Inferior parietal cortex (tissue), 1 donor: Measurements from ENCODE around the gene MPHOSPH6.
"Not testable (repeated sequence)": the region's sequence is repeated elsewhere in the genome, so short reads cannot be mapped to it uniquely, and the experiment has no call there.

Experiments used
- DNase-seq: peaks from one replicate; pipeline ENCODE4 v3.0.0-alpha.2; 2016; ENCODE audit errors: extremely low spot score

The MPHOSPH6 gene

DNA sequence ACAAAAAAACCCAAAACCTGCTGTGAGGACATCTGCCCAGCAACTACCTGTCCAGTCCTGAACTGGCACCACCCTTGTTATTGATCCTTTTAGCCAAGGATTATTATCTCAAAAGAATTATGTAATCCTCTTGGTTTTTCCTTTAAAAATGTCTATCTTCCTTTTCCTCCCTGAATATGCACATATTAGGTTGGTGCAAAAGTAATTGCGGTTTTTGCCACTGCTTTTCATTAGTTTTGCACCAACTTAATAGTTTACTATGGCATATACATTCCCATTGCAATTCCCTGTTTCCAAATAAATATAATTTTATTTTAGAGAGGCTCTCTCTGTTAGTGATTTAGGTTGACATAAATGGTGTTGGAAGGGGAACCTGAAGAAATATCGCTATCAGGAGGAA lies 51.3 kb downstream of the MPHOSPH6 start:
- DNase-seq: no peak

DNA sequence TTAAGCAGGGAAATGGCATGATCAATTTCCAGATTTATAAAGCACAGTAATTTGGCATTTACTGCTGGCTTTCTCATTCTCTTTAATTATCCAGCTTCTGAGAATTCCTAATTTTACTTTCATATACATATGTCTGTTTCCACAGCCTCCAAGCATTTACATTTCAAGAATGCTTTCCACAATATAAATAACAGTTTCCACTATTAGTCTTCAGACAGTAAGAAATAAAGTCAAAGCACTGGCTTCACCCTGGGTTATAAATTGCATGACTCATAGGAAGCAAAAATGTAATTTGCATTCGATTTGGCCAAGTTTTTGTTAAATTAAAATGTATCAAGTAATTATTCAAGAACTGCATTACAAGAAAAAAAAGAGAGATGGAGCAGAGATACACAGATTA lies 53.5 kb downstream of the MPHOSPH6 start:
- no peak for DNase-seq

DNA sequence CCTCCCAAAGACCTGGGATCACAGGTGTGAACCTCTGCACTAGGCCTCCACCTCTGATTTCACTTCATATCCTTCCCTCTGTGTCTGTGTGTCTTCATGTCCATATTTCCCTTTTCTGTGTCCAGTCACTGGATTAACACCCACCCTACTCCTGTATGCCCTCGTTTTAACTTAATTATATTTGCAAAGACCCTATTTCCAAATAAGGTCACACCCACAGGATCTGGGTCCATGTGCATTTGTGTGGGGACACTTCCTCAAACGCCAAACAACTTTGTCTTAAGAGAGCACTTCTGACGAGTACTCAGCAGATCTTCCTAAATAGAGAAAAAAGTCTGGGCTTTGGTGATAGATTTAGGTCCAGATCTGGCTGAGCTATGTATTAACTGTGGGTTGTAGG lies 56.3 kb downstream of the MPHOSPH6 start:
- no peak for DNase-seq

DNA sequence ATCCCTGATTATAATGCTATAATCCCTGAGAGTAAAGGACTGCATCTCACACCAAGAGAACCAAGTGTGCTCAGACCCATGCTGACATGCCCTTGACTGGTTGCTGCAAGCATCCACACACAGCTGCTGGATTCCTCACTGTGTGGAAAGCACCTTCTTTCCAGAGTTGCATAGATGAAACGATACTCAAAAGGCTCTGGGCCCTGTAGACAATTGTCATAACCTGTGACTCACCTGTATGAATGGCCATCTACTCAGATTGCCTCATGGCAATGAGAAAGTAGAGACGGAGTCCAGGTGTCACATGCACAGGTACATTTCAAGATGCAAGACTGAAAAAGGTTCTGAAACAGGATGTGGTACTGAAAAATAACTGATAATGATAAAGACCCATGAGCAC lies 58.1 kb downstream of the MPHOSPH6 start:
- no peak for DNase-seq

DNA sequence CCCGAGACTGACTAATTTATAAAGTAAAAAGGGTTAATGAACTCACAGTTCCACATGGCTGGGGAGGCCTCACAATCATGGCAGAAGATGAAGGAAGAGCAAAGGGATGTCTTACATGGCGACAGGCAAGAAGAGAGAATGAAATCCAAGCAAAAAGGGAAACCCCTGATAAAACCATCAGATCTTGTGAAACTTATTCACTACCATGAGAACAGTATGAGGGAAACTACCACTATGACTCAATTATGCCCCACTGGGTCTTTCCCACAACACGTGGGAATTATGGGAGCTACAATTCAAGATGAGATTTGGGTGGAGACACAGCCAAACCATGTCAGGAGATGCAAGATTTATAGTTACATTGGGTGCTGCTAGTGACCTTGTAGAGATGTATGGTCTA lies 60.8 kb downstream of the MPHOSPH6 start:
- not testable (repeated sequence) for DNase-seq

DNA sequence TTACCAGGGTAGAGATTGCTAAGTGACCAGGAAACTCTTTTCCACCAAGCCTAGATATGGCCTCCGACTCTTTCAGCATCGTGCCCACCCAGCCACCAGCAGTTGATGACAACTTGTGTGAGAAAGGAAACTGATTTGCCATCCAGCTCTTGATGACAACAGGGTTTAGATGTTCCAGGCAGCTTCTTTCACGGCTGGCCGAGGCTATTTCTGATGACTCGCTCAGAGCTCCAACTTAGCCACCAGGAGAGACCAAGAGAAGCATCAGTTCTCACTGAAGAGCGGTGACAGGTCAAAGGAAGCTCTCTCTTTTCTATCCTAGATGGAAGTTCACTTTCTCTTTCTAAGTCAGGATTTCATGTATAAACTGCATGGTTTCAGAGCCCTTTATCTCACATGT lies 61.2 kb downstream of the MPHOSPH6 start:
- no peak for DNase-seq

DNA sequence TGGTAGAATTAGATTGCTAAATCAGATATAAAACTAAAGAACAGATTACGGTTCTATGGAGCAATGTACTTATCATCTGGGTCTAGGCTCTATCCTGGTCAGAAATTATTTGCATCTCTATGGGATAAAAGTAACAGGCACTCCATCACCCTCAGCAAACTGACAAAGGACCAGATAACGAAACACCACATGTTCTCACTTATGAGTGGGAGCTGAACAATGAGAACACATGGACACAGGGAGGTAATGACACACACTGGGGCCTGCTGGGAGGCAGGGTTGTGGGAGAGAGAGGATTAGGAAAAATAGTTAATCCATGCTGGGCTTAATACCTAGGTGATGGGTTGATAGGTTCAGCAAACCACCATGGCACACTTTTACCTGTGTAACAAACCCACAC lies 61.9 kb downstream of the MPHOSPH6 start:
- DNase-seq: no peak

DNA sequence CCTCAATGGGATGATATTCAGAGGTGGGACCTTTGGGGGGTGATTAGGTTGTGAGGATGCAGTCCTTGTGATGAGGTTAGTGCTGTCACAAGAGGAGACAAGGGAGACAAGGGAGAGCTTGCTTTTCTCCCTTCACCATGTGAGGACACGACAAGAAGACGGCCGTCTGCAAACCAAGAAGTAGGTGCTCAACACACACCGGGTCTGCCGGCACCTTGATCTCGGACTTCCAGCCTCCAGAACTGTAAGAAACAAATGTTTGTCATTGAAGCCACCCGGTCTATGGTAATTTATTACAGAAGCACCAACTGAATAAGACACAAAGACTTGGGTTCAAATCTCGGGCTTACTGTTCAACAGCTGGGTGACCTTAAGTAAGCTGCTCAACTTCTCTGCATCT lies 64.9 kb downstream of the MPHOSPH6 start:
- no peak for DNase-seq
